IMR-90 (cell line): ENCODE results near the gene LRRFIP1. TPM values are rescaled to one million over a fixed set of nuclear protein-coding genes. Genes with fewer than 3 reads are reported as not detected.

ENCODE experiments used
- ATAC-seq: fragments of 200-7000 bp; cut with Tn5 transposase; 2 replicates; pipeline ENCODE4 v1.9.1; 2020; ENCODE audit warnings: low read depth, mild to moderate bottlenecking, moderate library complexity
- BruUV-seq: library from RNA; stranded (reverse); fragments of 400-500 nt; replicated peaks from 2 replicates; lab custom pipeline; 2021; lab: Mats Ljungman, UMichigan
- CTCF ChIA-PET: fragments of 300-600 bp; formaldehyde crosslinking; extraction: SDS; loops from one replicate; lab custom pipeline; 2021; ENCODE audit warnings: antibody characterized with exemption; lab: Yijun Ruan, JAX
- POLR2A ChIA-PET: fragments of 300-600 bp; sonication (Branson Sonifier 250); formaldehyde crosslinking; loops from one replicate; lab custom pipeline; 2022; ENCODE audit warnings: antibody characterized with exemption; ENCODE audit not compliant: unreplicated experiment; lab: Charles Lee
- DNase-seq: peaks from one replicate; pipeline ENCODE4 v3.0.0; 2013
- H2AFZ ChIP-seq: replicated peaks from 2 replicates; pipeline ENCODE3; 2013; ENCODE audit warnings: low read length, mild to moderate bottlenecking; ENCODE audit not compliant: poor library complexity
- H2AK5ac ChIP-seq: 2 replicates; pipeline ENCODE4 v1.6.1; 2013; ENCODE audit warnings: low read depth, low read length, inconsistent platforms
- H2AK9ac ChIP-seq: replicated peaks from 2 replicates; pipeline ENCODE3; 2013; ENCODE audit warnings: mild to moderate bottlenecking, low read depth, low read length, moderate library complexity; ENCODE audit not compliant: poor library complexity
- H2BK120ac ChIP-seq: 2 replicates; pipeline ENCODE4 v1.6.1; 2013; ENCODE audit warnings: low read depth, low read length, inconsistent platforms
- H2BK15ac ChIP-seq: 3 replicates; pipeline ENCODE4 v1.6.1; 2013; ENCODE audit warnings: low read depth, low read length, inconsistent platforms
- H2BK20ac ChIP-seq: 2 replicates; pipeline ENCODE4 v1.6.1; 2013; ENCODE audit warnings: low read depth, mild to moderate bottlenecking, inconsistent platforms, low read length, moderate library complexity
- H2BK5ac ChIP-seq: 2 replicates; pipeline ENCODE4 v1.6.1; 2013; ENCODE audit warnings: mild to moderate bottlenecking, low read depth, low read length, inconsistent platforms; ENCODE audit not compliant: poor library complexity, severe bottlenecking
- H3K14ac ChIP-seq: replicated peaks from 2 replicates; pipeline ENCODE4 v1.6.1; 2013; ENCODE audit warnings: low read depth, low read length, inconsistent platforms
- H3K18ac ChIP-seq: 2 replicates; pipeline ENCODE4 v1.6.1; 2013; ENCODE audit warnings: low read depth, low read length, control low read depth
- H3K23ac ChIP-seq: 2 replicates; pipeline ENCODE4 v1.6.1; 2013; ENCODE audit warnings: low read depth, low read length, inconsistent platforms
- H3K27ac ChIP-seq: 2 replicates; pipeline ENCODE4 v1.5.1; 2013; ENCODE audit warnings: mild to moderate bottlenecking, control low read depth, low read length; ENCODE audit not compliant: insufficient read depth
- H3K27me3 ChIP-seq: 2 replicates; pipeline ENCODE4 v1.6.1; 2013; ENCODE audit warnings: low read length; ENCODE audit not compliant: control insufficient read depth, insufficient read depth
- H3K36me3 ChIP-seq: 2 replicates; pipeline ENCODE4 v1.6.1; 2013; ENCODE audit warnings: low read length, mixed read lengths; ENCODE audit not compliant: control insufficient read depth, insufficient read depth
- H3K4ac ChIP-seq: 2 replicates; pipeline ENCODE4 v1.6.1; 2013; ENCODE audit warnings: low read depth, low read length, inconsistent platforms
- H3K4me1 ChIP-seq: 2 replicates; pipeline ENCODE4 v1.6.1; 2013; ENCODE audit warnings: low read length, mixed read lengths; ENCODE audit not compliant: control insufficient read depth, insufficient read depth
- H3K4me2 ChIP-seq: 2 replicates; pipeline ENCODE4 v1.6.1; 2013; ENCODE audit warnings: low read depth, mild to moderate bottlenecking, control low read depth, low read length, moderate library complexity
- H3K4me3 ChIP-seq: 2 replicates; pipeline ENCODE4 v1.5.1; 2013; ENCODE audit warnings: low read depth, mild to moderate bottlenecking, control low read depth, low read length, moderate library complexity; ENCODE audit not compliant: insufficient read depth
- H3K56ac ChIP-seq: 2 replicates; pipeline ENCODE4 v1.6.1; 2013; ENCODE audit warnings: low read length, inconsistent platforms; ENCODE audit not compliant: insufficient read depth; ENCODE audit errors: extremely low read depth
- H3K79me1 ChIP-seq, 2 experiments: 2 replicates each; pipeline ENCODE4 v1.6.1; 2013; ENCODE audit warnings: low read length in 2 of 2, inconsistent platforms in 1 of 2, low read depth in 1 of 2
- H3K9ac ChIP-seq: 2 replicates; pipeline ENCODE4 v1.6.1; 2013; ENCODE audit warnings: low read depth, low read length, control low read depth
- H3K9me1 ChIP-seq: 2 replicates; pipeline ENCODE4 v1.6.1; 2013; ENCODE audit warnings: low read length, inconsistent platforms; ENCODE audit not compliant: insufficient read depth
- H3K9me3 ChIP-seq: 2 replicates; pipeline ENCODE4 v1.6.1; 2013; ENCODE audit warnings: low read length; ENCODE audit not compliant: control insufficient read depth, insufficient read depth
- H4K20me1 ChIP-seq: 2 replicates; pipeline ENCODE4 v1.6.1; 2013; ENCODE audit warnings: low read length, inconsistent platforms; ENCODE audit not compliant: insufficient read depth
- H4K5ac ChIP-seq: 2 replicates; pipeline ENCODE4 v1.6.1; 2013; ENCODE audit warnings: mild to moderate bottlenecking, low read depth, low read length, control low read depth
- H4K8ac ChIP-seq, 2 experiments: 2 replicates each; pipeline ENCODE4 v1.6.1; 2013; ENCODE audit warnings: low read depth in 2 of 2, low read length in 2 of 2, control low read depth in 1 of 2, inconsistent platforms in 1 of 2
- H4K91ac ChIP-seq: 2 replicates; pipeline ENCODE4 v1.6.1; 2013; ENCODE audit warnings: low read depth, low read length, inconsistent platforms; ENCODE audit not compliant: insufficient read depth
- BHLHE40 ChIP-seq: fragments of 150-350 bp; IDR thresholded peaks from 2 replicates; pipeline ENCODE4 v1.6.1; 2016; ENCODE audit warnings: mild to moderate bottlenecking, low read depth, low read length
- CEBPB ChIP-seq: IDR thresholded peaks from 2 replicates; pipeline ENCODE4 v1.6.1; 2012; ENCODE audit warnings: low read depth, low read length, improper control_type of control experiment
- CHD1 ChIP-seq: IDR thresholded peaks from 2 replicates; pipeline ENCODE4 v1.6.1; 2012; ENCODE audit warnings: low read depth, low read length, improper control_type of control experiment
- FOS ChIP-seq: fragments of 150-350 bp; IDR thresholded peaks from 2 replicates; pipeline ENCODE4 v1.6.1; 2016; ENCODE audit warnings: low read depth, low read length
- MAFK ChIP-seq: IDR thresholded peaks from 2 replicates; pipeline ENCODE4 v1.6.1; 2012; ENCODE audit warnings: low read depth, low read length, improper control_type of control experiment
- MAZ ChIP-seq: IDR thresholded peaks from 2 replicates; pipeline ENCODE4 v1.6.1; 2012; ENCODE audit warnings: low read depth, mild to moderate bottlenecking, low read length, improper control_type of control experiment, moderate library complexity, borderline replicate concordance
- MXI1 ChIP-seq: IDR thresholded peaks from 2 replicates; pipeline ENCODE4 v1.6.1; 2012; ENCODE audit warnings: low read depth, mild to moderate bottlenecking, low read length, moderate library complexity, borderline replicate concordance
- NFE2L2 ChIP-seq: fragments of 150-350 bp; IDR thresholded peaks from 2 replicates; pipeline ENCODE4 v1.6.1; 2016; ENCODE audit warnings: low read depth, mild to moderate bottlenecking, low read length
- POLR2A ChIP-seq: IDR thresholded peaks from 2 replicates; pipeline ENCODE4 v1.6.1; 2012; ENCODE audit warnings: mild to moderate bottlenecking, low read depth, low read length
- RAD21 ChIP-seq: IDR thresholded peaks from 2 replicates; pipeline ENCODE4 v1.6.1; 2012; ENCODE audit warnings: low read length, improper control_type of control experiment
- RCOR1 ChIP-seq: IDR thresholded peaks from 2 replicates; pipeline ENCODE4 v1.6.1; 2012; ENCODE audit warnings: mild to moderate bottlenecking, low read length, improper control_type of control experiment; ENCODE audit not compliant: insufficient replicate concordance
- RFX5 ChIP-seq: IDR thresholded peaks from 2 replicates; pipeline ENCODE4 v1.8.0; 2012; ENCODE audit warnings: low read depth, mild to moderate bottlenecking, low read length, moderate library complexity
- SMC3 ChIP-seq: fragments of 150-350 bp; IDR thresholded peaks from 2 replicates; pipeline ENCODE4 v1.6.1; 2016; ENCODE audit warnings: low read depth, mild to moderate bottlenecking, antibody characterized with exemption, low read length, moderate library complexity
- WGBS, 2 experiments: methylation state at CpG; one replicate each; pipeline versions ENCODE4 v1.1.5 to v1.1.7; 2013; ENCODE audit warnings: missing lambda C conversion rate in 2 of 2; ENCODE audit not compliant: insufficient read length in 1 of 2; ENCODE audit errors: extremely low coverage in 2 of 2; 5-methylcytosine and 5-hydroxymethylcytosine counted together
- dilution Hi-C: fragments of 300-500 bp; cut with HindIII; formaldehyde crosslinking; loops from one replicate; pipeline ENCODE4 v1.14.3; 2018; ENCODE audit warnings: low sequenced_read_pairs; ENCODE audit not compliant: unreplicated experiment
- in situ Hi-C: fragments of 300-500 bp; cut with MboI; formaldehyde crosslinking; loops from 3 replicates; pipeline ENCODE4 v1.14.3; 2019; ENCODE audit warnings: low sequenced_read_pairs, inconsistent platforms, mixed read lengths
- intact Hi-C: fragments of 100-400 bp; cut with micrococcal nuclease; formaldehyde crosslinking; loops from 2 replicates; pipeline ENCODE4 v1.10.0; 2022
- polyA plus RNA-seq, 3 experiments: library from polyadenylated mRNA; depleted of rRNA; stranded (reverse); fragments of >200 nt; gene quantifications; 2 replicates each; pipeline ENCODE4 v1.2.3, GENCODE V29; 2012; ENCODE audit warnings: low replicate concordance in 1 of 3
- total RNA-seq: library from RNA; depleted of rRNA; stranded (reverse); fragments of >200 nt; gene quantifications from 2 replicates; pipeline ENCODE4 v1.2.3, GENCODE V29; 2012
- TF ChIP-seq, protein P1 (sequence below): fragments of 150-350 bp; IDR thresholded peaks from 2 replicates; pipeline ENCODE4 v1.6.1; 2017; ENCODE audit warnings: mild to moderate bottlenecking, antibody characterized with exemption, low read length, low read depth
- TF ChIP-seq, protein P2 (sequence below): fragments of 150-350 bp; IDR thresholded peaks from 2 replicates; pipeline ENCODE4 v1.6.1; 2016; ENCODE audit warnings: low read depth, mild to moderate bottlenecking, low read length, moderate library complexity, borderline replicate concordance
- TF ChIP-seq, protein P3 (sequence below): conservative IDR thresholded peaks from 2 replicates; pipeline ENCODE4 v1.5.1; 2012; ENCODE audit warnings: mild to moderate bottlenecking, low read depth, low read length, improper control_type of control experiment

The LRRFIP1 gene
- total and polyA plus RNA-seq, 2 of the 4 experiments (the other 2 are of a cell fraction): 52.2 to 54.4 TPM

GRCh38 chr2:237772513-237772912 lies 145.1 kb downstream of the LRRFIP1 start:
- intact Hi-C loops: loop anchor here (10.0 kb wide), 1 partner anchor 492 kb away; no protein-coding TSS in a partner anchor
- in situ Hi-C loops: no loop called here
- no peak overlapping the region for H2BK120ac ChIP-seq
- H4K91ac ChIP-seq: no peak overlapping the region
- no peaks in the 10 kb centered on the region for H3K4me1 ChIP-seq
- H2BK15ac ChIP-seq: no peak overlapping the region
- no peak overlapping the region for H2BK5ac ChIP-seq
- H3K56ac ChIP-seq: no peak overlapping the region
- no peak overlapping the region for H2AK9ac ChIP-seq
- H3K18ac ChIP-seq: no peak overlapping the region
- H4K8ac ChIP-seq: no peak overlapping the region
- POLR2A ChIA-PET: no interaction called here
- CTCF ChIA-PET: interaction anchor here (1.0 kb wide), 1 partner anchor 644 kb away, joined by 3 read pairs; no protein-coding TSS in a partner anchor
- H3K27me3 ChIP-seq: no peaks in the 10 kb centered on the region
- WGBS, 2 experiments: no CpG with 5 or more reads among the region's 3 CpGs
- H2AFZ ChIP-seq: no peak overlapping the region
- H3K9ac ChIP-seq: no peak overlapping the region
- H3K9me1 ChIP-seq: 0 out of 2 replicates have a peak, but pooled peaks cover 3% of the 10 kb centered on the region
- no peak overlapping the region for H3K4me2 ChIP-seq
- TF ChIP-seq, protein P1, sequence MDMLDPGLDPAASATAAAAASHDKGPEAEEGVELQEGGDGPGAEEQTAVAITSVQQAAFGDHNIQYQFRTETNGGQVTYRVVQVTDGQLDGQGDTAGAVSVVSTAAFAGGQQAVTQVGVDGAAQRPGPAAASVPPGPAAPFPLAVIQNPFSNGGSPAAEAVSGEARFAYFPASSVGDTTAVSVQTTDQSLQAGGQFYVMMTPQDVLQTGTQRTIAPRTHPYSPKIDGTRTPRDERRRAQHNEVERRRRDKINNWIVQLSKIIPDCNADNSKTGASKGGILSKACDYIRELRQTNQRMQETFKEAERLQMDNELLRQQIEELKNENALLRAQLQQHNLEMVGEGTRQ: no peak
- TF ChIP-seq FOS (no peak), RCOR1 (no peak), MAZ (no peak), RAD21 (no peak), NFE2L2 (no peak), CEBPB (no peak), SMC3 (no peak), BHLHE40 (no peak), MXI1 (no peak), MAFK (no peak), CHD1 (no peak), RFX5 (no peak), POLR2A (no peak)
- TF ChIP-seq, protein P2, sequence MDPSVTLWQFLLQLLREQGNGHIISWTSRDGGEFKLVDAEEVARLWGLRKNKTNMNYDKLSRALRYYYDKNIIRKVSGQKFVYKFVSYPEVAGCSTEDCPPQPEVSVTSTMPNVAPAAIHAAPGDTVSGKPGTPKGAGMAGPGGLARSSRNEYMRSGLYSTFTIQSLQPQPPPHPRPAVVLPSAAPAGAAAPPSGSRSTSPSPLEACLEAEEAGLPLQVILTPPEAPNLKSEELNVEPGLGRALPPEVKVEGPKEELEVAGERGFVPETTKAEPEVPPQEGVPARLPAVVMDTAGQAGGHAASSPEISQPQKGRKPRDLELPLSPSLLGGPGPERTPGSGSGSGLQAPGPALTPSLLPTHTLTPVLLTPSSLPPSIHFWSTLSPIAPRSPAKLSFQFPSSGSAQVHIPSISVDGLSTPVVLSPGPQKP: no peak
- TF ChIP-seq, protein P3, sequence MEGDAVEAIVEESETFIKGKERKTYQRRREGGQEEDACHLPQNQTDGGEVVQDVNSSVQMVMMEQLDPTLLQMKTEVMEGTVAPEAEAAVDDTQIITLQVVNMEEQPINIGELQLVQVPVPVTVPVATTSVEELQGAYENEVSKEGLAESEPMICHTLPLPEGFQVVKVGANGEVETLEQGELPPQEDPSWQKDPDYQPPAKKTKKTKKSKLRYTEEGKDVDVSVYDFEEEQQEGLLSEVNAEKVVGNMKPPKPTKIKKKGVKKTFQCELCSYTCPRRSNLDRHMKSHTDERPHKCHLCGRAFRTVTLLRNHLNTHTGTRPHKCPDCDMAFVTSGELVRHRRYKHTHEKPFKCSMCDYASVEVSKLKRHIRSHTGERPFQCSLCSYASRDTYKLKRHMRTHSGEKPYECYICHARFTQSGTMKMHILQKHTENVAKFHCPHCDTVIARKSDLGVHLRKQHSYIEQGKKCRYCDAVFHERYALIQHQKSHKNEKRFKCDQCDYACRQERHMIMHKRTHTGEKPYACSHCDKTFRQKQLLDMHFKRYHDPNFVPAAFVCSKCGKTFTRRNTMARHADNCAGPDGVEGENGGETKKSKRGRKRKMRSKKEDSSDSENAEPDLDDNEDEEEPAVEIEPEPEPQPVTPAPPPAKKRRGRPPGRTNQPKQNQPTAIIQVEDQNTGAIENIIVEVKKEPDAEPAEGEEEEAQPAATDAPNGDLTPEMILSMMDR: no peak
- H3K4ac ChIP-seq: no peak overlapping the region
- ATAC-seq (no peak), DNase-seq (no peak)
- no peak overlapping the region for H2BK20ac ChIP-seq
- no peaks in the 10 kb centered on the region for H3K9me3 ChIP-seq
- H4K5ac ChIP-seq: no peak overlapping the region
- H3K14ac ChIP-seq: no peak overlapping the region
- H3K23ac ChIP-seq: no peak overlapping the region
- H3K79me1 ChIP-seq: peaks cover 10 to 44% of the 10 kb centered on the region in 2 experiments
- BruUV-seq: no TSS peak
- no peak overlapping the region for H3K27ac ChIP-seq
- dilution Hi-C loops: no loop called here
- H2AK5ac ChIP-seq: no peak overlapping the region
- H3K36me3 ChIP-seq: peaks cover 19% of the 10 kb centered on the region
- no peak overlapping the region for H3K4me3 ChIP-seq
- no peaks in the 10 kb centered on the region; the same call in 1 of the 2 replicates for H4K20me1 ChIP-seq
